Neuronal stem cell (in vitro differentiated cells): Measurements from ENCODE around the gene LPAR1.

Experiments
- DNase-seq: peaks from one replicate; pipeline ENCODE4 v3.0.0-alpha.2; 2013; ENCODE audit warnings: low spot score
- H2AFZ ChIP-seq: one replicate; pipeline ENCODE4 v1.6.1; 2013; ENCODE audit warnings: mild to moderate bottlenecking, low read length, inconsistent platforms
- H2AK5ac ChIP-seq: 2 replicates; pipeline ENCODE4 v1.6.1; 2013; ENCODE audit warnings: low read depth, mild to moderate bottlenecking, inconsistent platforms, low read length, moderate library complexity, mixed read lengths
- H2BK120ac ChIP-seq: 2 replicates; pipeline ENCODE4 v1.6.1; 2013; ENCODE audit warnings: low read depth, mild to moderate bottlenecking, inconsistent platforms, low read length, moderate library complexity, mixed read lengths
- H2BK12ac ChIP-seq: one replicate; pipeline ENCODE4 v1.6.1; 2013; ENCODE audit warnings: low read length, inconsistent platforms
- H2BK15ac ChIP-seq: 2 replicates; pipeline ENCODE4 v1.6.1; 2013; ENCODE audit warnings: mild to moderate bottlenecking, low read length, inconsistent platforms, mixed read lengths
- H2BK5ac ChIP-seq: one replicate; pipeline ENCODE4 v1.6.1; 2013; ENCODE audit warnings: inconsistent platforms, mild to moderate bottlenecking, low read length, moderate library complexity
- H3K14ac ChIP-seq: one replicate; pipeline ENCODE4 v1.6.1; 2013; ENCODE audit warnings: low read length, inconsistent platforms
- H3K18ac ChIP-seq: 2 replicates; pipeline ENCODE4 v1.6.1; 2013; ENCODE audit warnings: low read length, inconsistent platforms
- H3K23ac ChIP-seq: 2 replicates; pipeline ENCODE4 v1.6.1; 2013; ENCODE audit warnings: low read depth, mild to moderate bottlenecking, mixed read lengths, low read length, inconsistent platforms; ENCODE audit not compliant: poor library complexity
- H3K27ac ChIP-seq: replicated peaks from 3 replicates; pipeline ENCODE4 v1.5.1; 2013; ENCODE audit warnings: low read length, inconsistent platforms
- H3K27me3 ChIP-seq, 3 experiments: 2 replicates each; pipeline ENCODE4 v1.6.1; 2013; ENCODE audit warnings: low read length in 3 of 3, mild to moderate bottlenecking in 2 of 3, inconsistent platforms in 1 of 3, low read depth in 1 of 3, mixed read lengths in 1 of 3, moderate library complexity in 1 of 3; ENCODE audit not compliant: control insufficient read depth in 3 of 3, insufficient read depth in 3 of 3
- H3K36me3 ChIP-seq, 2 donors: replicated peaks in 1 of 2; 2 replicates each; pipeline ENCODE4 v1.6.1; 2013; ENCODE audit warnings: low read length in 2 of 2; ENCODE audit not compliant: control insufficient read depth in 2 of 2, insufficient read depth in 2 of 2
- H3K4ac ChIP-seq: 2 replicates; pipeline ENCODE4 v1.6.1; 2013; ENCODE audit warnings: inconsistent platforms, mild to moderate bottlenecking, low read length, moderate library complexity
- H3K4me1 ChIP-seq, 2 donors: 1 replicate in 1 of 2; 2 replicates in 1 of 2; pipeline ENCODE4 v1.6.1; 2013; ENCODE audit warnings: low read length in 2 of 2, low read depth in 1 of 2; ENCODE audit not compliant: control insufficient read depth in 2 of 2, insufficient read depth in 1 of 2
- H3K4me2 ChIP-seq: one replicate; pipeline ENCODE4 v1.6.1; 2013; ENCODE audit warnings: mild to moderate bottlenecking, low read length, inconsistent platforms; ENCODE audit not compliant: insufficient read depth, poor library complexity, severe bottlenecking
- H3K4me3 ChIP-seq, 2 donors: 2 replicates each; pipeline ENCODE4 v1.5.1; 2013; ENCODE audit warnings: low read length in 2 of 2, mild to moderate bottlenecking in 2 of 2, inconsistent platforms in 1 of 2, moderate library complexity in 1 of 2
- H3K79me1 ChIP-seq: one replicate; pipeline ENCODE4 v1.6.1; 2013; ENCODE audit warnings: low read depth, mild to moderate bottlenecking, inconsistent platforms, low read length, moderate library complexity
- H3K9ac ChIP-seq: one replicate; pipeline ENCODE4 v1.6.1; 2013; ENCODE audit warnings: mild to moderate bottlenecking, low read depth, low read length, inconsistent platforms; ENCODE audit not compliant: poor library complexity
- H3K9me3 ChIP-seq, 2 donors: replicated peaks in 1 of 2; 2 replicates each; pipeline versions ENCODE3 to v1.6.1; 2013; ENCODE audit warnings: low read length in 2 of 2, mild to moderate bottlenecking in 2 of 2, inconsistent platforms in 1 of 2, low read depth in 1 of 2, mixed read lengths in 1 of 2, moderate library complexity in 1 of 2; ENCODE audit not compliant: control insufficient read depth in 2 of 2, insufficient read depth in 1 of 2
- H4K8ac ChIP-seq: one replicate; pipeline ENCODE4 v1.6.1; 2013; ENCODE audit warnings: low read depth, mild to moderate bottlenecking, inconsistent platforms, low read length, moderate library complexity
- H4K91ac ChIP-seq: one replicate; pipeline ENCODE4 v1.6.1; 2013; ENCODE audit warnings: low read length, low read depth, mild to moderate bottlenecking, inconsistent platforms; ENCODE audit not compliant: poor library complexity
- WGBS, 2 donors: extraction: QIAGEN DNeasy Blood & Tissue Kit; methylation state at CpG; one replicate each; pipeline ENCODE4 v1.1.7; 2013; ENCODE audit warnings: missing lambda C conversion rate in 2 of 2, mixed read lengths in 1 of 2; ENCODE audit not compliant: insufficient read length in 2 of 2, insufficient replicate concordance in 1 of 2; ENCODE audit errors: extremely low coverage in 2 of 2; 5-methylcytosine and 5-hydroxymethylcytosine counted together

Gene LPAR1

GRCh38 chr9:111013707-111014106, 24.6 kb downstream of the LPAR1 start:
- Histone ChIP-seq H3K9ac (no peak overlapping the region), H4K8ac (no peak overlapping the region), H3K4me3 (peak overlapping the region in 1 of 2 donors; percentile 51), H3K23ac (no peak overlapping the region), H2AFZ (no peak overlapping the region), H3K4ac (no peak overlapping the region), H2BK15ac (no peak overlapping the region), H3K36me3 (peaks cover 0 to 2% of the 10 kb centered on the region in 2 donors), H2BK5ac (no peak overlapping the region), H3K4me2 (no peak overlapping the region), H3K79me1 (peaks cover 2% of the 10 kb centered on the region), H3K27ac (no peak overlapping the region), H3K9me3 (peaks cover 0 to 10% of the 10 kb centered on the region in 2 donors), H2AK5ac (no peak overlapping the region), H3K4me1 (peaks cover 0 to 1% of the 10 kb centered on the region in 2 donors), H3K14ac (no peak overlapping the region), H3K18ac (no peak overlapping the region), H2BK120ac (no peak overlapping the region), H2BK12ac (no peak overlapping the region), H4K91ac (no peak overlapping the region), H3K27me3 (no peaks in the 10 kb centered on the region)
- no CpG with 5 or more reads among the region's 1 CpG for WGBS, 2 donors
- no peak for DNase-seq

DNA sequence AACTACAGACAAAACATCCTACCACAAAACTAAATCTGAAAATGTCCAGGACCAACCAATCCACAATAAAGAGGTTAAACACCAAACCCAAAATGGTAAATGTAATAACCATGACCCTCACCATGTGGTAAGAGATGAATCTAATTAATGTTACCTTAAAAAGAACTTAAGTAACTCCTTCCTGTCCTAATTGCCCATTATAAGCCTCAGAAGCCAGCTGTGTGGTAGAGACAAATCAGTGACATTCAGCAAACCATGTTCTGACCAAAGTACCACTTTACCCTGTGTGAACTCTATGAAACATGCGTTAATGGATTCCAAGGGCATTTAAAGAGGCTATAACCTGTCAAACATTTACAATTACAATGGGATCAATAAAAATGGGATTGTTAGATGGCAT, 25.0 kb downstream of the LPAR1 start:
- peaks cover 2% of the 10 kb centered on the region for H3K79me1 ChIP-seq
- no peak overlapping the region for H3K14ac ChIP-seq
- H2BK120ac ChIP-seq: no peak overlapping the region
- no peak for DNase-seq
- no peak overlapping the region for H2BK15ac ChIP-seq
- no peak overlapping the region for H3K9ac ChIP-seq
- H2AFZ ChIP-seq: no peak overlapping the region
- H3K4me3 ChIP-seq: no peak overlapping the region
- H4K8ac ChIP-seq: no peak overlapping the region
- no peak overlapping the region for H3K4me2 ChIP-seq
- H2BK12ac ChIP-seq: no peak overlapping the region
- H3K9me3 ChIP-seq: peaks cover 0 to 10% of the 10 kb centered on the region in 2 donors
- peaks cover 0 to 1% of the 10 kb centered on the region in 2 donors for H3K4me1 ChIP-seq
- H3K27ac ChIP-seq: no peak overlapping the region
- no peaks in the 10 kb centered on the region for H3K27me3 ChIP-seq
- WGBS, 2 donors: no CpG with 5 or more reads among the region's 1 CpG
- H3K18ac ChIP-seq: no peak overlapping the region
- H2BK5ac ChIP-seq: no peak overlapping the region
- H3K23ac ChIP-seq: no peak overlapping the region
- no peak overlapping the region for H2AK5ac ChIP-seq
- peaks cover 0 to 2% of the 10 kb centered on the region in 2 donors for H3K36me3 ChIP-seq
- H3K4ac ChIP-seq: no peak overlapping the region
- no peak overlapping the region for H4K91ac ChIP-seq

GRCh38 chr9:111008158-111009075, 29.9 kb downstream of the LPAR1 start:
- H4K8ac ChIP-seq: no peak overlapping the region
- peaks cover 2% of the 10 kb centered on the region for H3K79me1 ChIP-seq
- H4K91ac ChIP-seq: no peak overlapping the region
- H2AK5ac ChIP-seq: no peak overlapping the region
- no peak overlapping the region for H3K23ac ChIP-seq
- H3K27me3 ChIP-seq: no peaks in the 10 kb centered on the region
- H3K9ac ChIP-seq: no peak overlapping the region
- H2BK120ac ChIP-seq: no peak overlapping the region
- peaks cover 0 to 11% of the 10 kb centered on the region in 2 donors for H3K9me3 ChIP-seq
- H3K4me2 ChIP-seq: no peak overlapping the region
- H2BK5ac ChIP-seq: no peak overlapping the region
- no peak for DNase-seq
- no peak overlapping the region for H3K18ac ChIP-seq
- H3K36me3 ChIP-seq: peaks cover 0 to 13% of the 10 kb centered on the region in 2 donors
- no peaks in the 10 kb centered on the region for H3K4me1 ChIP-seq
- no peak overlapping the region for H3K4me3 ChIP-seq
- H3K4ac ChIP-seq: no peak overlapping the region
- H3K27ac ChIP-seq: no peak overlapping the region
- H2BK12ac ChIP-seq: no peak overlapping the region
- no CpG with 5 or more reads among the region's 7 CpGs for WGBS, 2 donors
- H2AFZ ChIP-seq: no peak overlapping the region
- H3K14ac ChIP-seq: no peak overlapping the region
- H2BK15ac ChIP-seq: no peak overlapping the region

GRCh38 chr9:111005746-111006470, 32.4 kb downstream of the LPAR1 start:
- Histone ChIP-seq H2BK15ac (no peak overlapping the region), H3K4me2 (no peak overlapping the region), H2AK5ac (no peak overlapping the region), H3K18ac (no peak overlapping the region), H3K14ac (no peak overlapping the region), H2AFZ (no peak overlapping the region), H4K91ac (no peak overlapping the region), H3K36me3 (peaks cover 0 to 11% of the 10 kb centered on the region in 2 donors), H3K4me1 (no peaks in the 10 kb centered on the region), H2BK120ac (no peak overlapping the region), H2BK5ac (no peak overlapping the region), H3K79me1 (no peaks in the 10 kb centered on the region), H3K4ac (no peak overlapping the region), H2BK12ac (no peak overlapping the region), H3K27ac (no peak overlapping the region), H3K23ac (no peak overlapping the region), H3K4me3 (no peak overlapping the region), H3K9ac (no peak overlapping the region), H3K9me3 (peaks cover 0 to 7% of the 10 kb centered on the region in 2 donors), H4K8ac (no peak overlapping the region), H3K27me3 (no peaks in the 10 kb centered on the region)
- WGBS, 2 donors: no CpG with 5 or more reads among the region's 1 CpG
- no peak for DNase-seq
